ENCODE data around the gene CCDC3.

The CCDC3 gene

GRCh38 chr10:12892924-12893323, 108.6 kb downstream of the CCDC3 start:
- TF ChIP-seq EZH2 (IDR thresholded peaks at IDR 0.05; ENCODE audit: borderline replicate concordance, low read length) (no peak), CTCF (IDR thresholded peaks at IDR 0.05; ENCODE audit: low read length) (no peak)
- H3K9ac ChIP-seq (ENCODE audit: low read length), result no peak overlapping the region
- no peaks in the 10 kb centered on the region for H3K9me2 ChIP-seq (ENCODE audit: low read depth, low read length)
- H3K27me3 ChIP-seq (ENCODE audit: insufficient read depth, low read length), result no peaks in the 10 kb centered on the region; the same call in 1 of the 2 replicates
- no peak overlapping the region for H3K4me3 ChIP-seq (ENCODE audit: low read depth, low read length, poor library complexity, severe bottlenecking)
- no peak overlapping the region for H3K4me2 ChIP-seq (ENCODE audit: low read length)
- H4K20me1 ChIP-seq (ENCODE audit: insufficient read depth, low read length), result no peaks in the 10 kb centered on the region
- no peaks in the 10 kb centered on the region for H3F3A ChIP-seq (ENCODE audit: insufficient read depth, low read length)
- no peaks in the 10 kb centered on the region for H3K9me3 ChIP-seq (ENCODE audit: low read length)
- no peaks in the 10 kb centered on the region for H3K36me3 ChIP-seq (ENCODE audit: insufficient read depth, low read length)
- H3K27ac ChIP-seq (ENCODE audit: low read depth, low read length, poor library complexity, severe bottlenecking), result no peak overlapping the region
- H2AFZ ChIP-seq (ENCODE audit: low read length), result no peak overlapping the region
- H3K79me2 ChIP-seq (ENCODE audit: insufficient read depth, low read length), result no peaks in the 10 kb centered on the region
- no peaks in the 10 kb centered on the region for H3K4me1 ChIP-seq (ENCODE audit: insufficient read depth, low read length, severe bottlenecking)

GRCh38 chr10:12890958-12891357, 110.6 kb downstream of the CCDC3 start:
- H3K9me3 ChIP-seq (ENCODE audit: low read length), result no peaks in the 10 kb centered on the region
- TF ChIP-seq CTCF (IDR thresholded peaks at IDR 0.05; ENCODE audit: low read length) (no peak), EZH2 (IDR thresholded peaks at IDR 0.05; ENCODE audit: borderline replicate concordance, low read length) (no peak)
- H3K4me2 ChIP-seq (ENCODE audit: low read length), result no peak overlapping the region
- no peaks in the 10 kb centered on the region; the same call in 1 of the 2 replicates for H3K27me3 ChIP-seq (ENCODE audit: insufficient read depth, low read length)
- no peak overlapping the region for H3K27ac ChIP-seq (ENCODE audit: low read depth, low read length, poor library complexity, severe bottlenecking)
- no peaks in the 10 kb centered on the region for H3K4me1 ChIP-seq (ENCODE audit: insufficient read depth, low read length, severe bottlenecking)
- H3K9ac ChIP-seq (ENCODE audit: low read length), result no peak overlapping the region
- no peaks in the 10 kb centered on the region for H4K20me1 ChIP-seq (ENCODE audit: insufficient read depth, low read length)
- H3K4me3 ChIP-seq (ENCODE audit: low read depth, low read length, poor library complexity, severe bottlenecking), result no peak overlapping the region
- no peak overlapping the region for H2AFZ ChIP-seq (ENCODE audit: low read length)
- H3F3A ChIP-seq (ENCODE audit: insufficient read depth, low read length), result no peaks in the 10 kb centered on the region
- H3K36me3 ChIP-seq (ENCODE audit: insufficient read depth, low read length), result no peaks in the 10 kb centered on the region
- no peaks in the 10 kb centered on the region for H3K9me2 ChIP-seq (ENCODE audit: low read depth, low read length)
- no peaks in the 10 kb centered on the region for H3K79me2 ChIP-seq (ENCODE audit: insufficient read depth, low read length)

DNA sequence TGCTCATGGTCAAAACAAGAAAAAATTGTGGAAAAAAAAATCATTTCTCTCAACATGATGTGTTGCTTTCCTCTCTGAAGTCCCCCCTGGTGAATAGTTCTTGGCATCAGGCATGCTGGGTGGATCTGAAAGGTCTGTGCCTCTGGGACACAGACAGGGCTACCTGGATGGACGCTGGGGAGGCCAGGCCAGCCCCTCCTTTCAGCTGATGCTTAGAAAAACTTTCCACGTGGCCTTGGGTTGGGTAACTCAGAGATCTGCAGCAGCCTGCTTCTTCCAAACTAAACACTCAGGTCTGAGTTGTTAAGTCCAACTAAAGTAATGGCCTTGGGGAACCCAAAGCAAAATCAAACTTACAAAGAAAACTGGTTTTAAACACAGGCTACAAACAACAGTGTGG, 113.0 kb downstream of the CCDC3 start:
- Histone ChIP-seq H3K36me3 (ENCODE audit: insufficient read depth, low read length) (no peaks in the 10 kb centered on the region), H3K9ac (ENCODE audit: low read length) (no peak overlapping the region), H3K9me3 (ENCODE audit: low read length) (no peaks in the 10 kb centered on the region), H4K20me1 (ENCODE audit: insufficient read depth, low read length) (no peaks in the 10 kb centered on the region), H3K4me3 (ENCODE audit: low read depth, low read length, poor library complexity, severe bottlenecking) (no peak overlapping the region), H3K27me3 (ENCODE audit: insufficient read depth, low read length) (no peaks in the 10 kb centered on the region; the same call in 1 of the 2 replicates), H3K27ac (ENCODE audit: low read depth, low read length, poor library complexity, severe bottlenecking) (no peak overlapping the region), H2AFZ (ENCODE audit: low read length) (no peak overlapping the region), H3K4me1 (ENCODE audit: insufficient read depth, low read length, severe bottlenecking) (no peaks in the 10 kb centered on the region), H3K79me2 (ENCODE audit: insufficient read depth, low read length) (no peaks in the 10 kb centered on the region), H3K4me2 (ENCODE audit: low read length) (no peak overlapping the region), H3K9me2 (ENCODE audit: low read depth, low read length) (no peaks in the 10 kb centered on the region), H3F3A (ENCODE audit: insufficient read depth, low read length) (no peaks in the 10 kb centered on the region)
- no peak for TF ChIP-seq CTCF (IDR thresholded peaks at IDR 0.05; ENCODE audit: low read length)
- no peak for TF ChIP-seq EZH2 (IDR thresholded peaks at IDR 0.05; ENCODE audit: borderline replicate concordance, low read length)

Data from OCI-LY1 (cell line).